Large intestine (tissue), 3 donors: ENCODE measurements around the gene TBC1D17. TPM values are rescaled to one million over a fixed set of nuclear protein-coding genes. Genes with fewer than 3 reads are reported as not detected.

ENCODE experiments used
- DNase-seq, 2 donors: peaks; one replicate each; pipeline versions ENCODE4 v3.0.0 to v3.0.0-alpha.2; 2013
- H3K27ac ChIP-seq: one replicate; pipeline ENCODE4 v1.5.1; 2013; ENCODE audit warnings: low read length
- H3K27me3 ChIP-seq: 2 replicates; pipeline ENCODE4 v1.6.1; 2013; ENCODE audit warnings: low read length; ENCODE audit not compliant: control insufficient read depth, insufficient read depth
- H3K36me3 ChIP-seq: 2 replicates; pipeline ENCODE4 v1.6.1; 2013; ENCODE audit warnings: low read length; ENCODE audit not compliant: control insufficient read depth, insufficient read depth
- H3K4me1 ChIP-seq: one replicate; pipeline ENCODE4 v1.6.1; 2013; ENCODE audit warnings: low read length; ENCODE audit not compliant: control insufficient read depth, insufficient read depth
- H3K4me3 ChIP-seq: one replicate; pipeline ENCODE4 v1.5.1; 2013; ENCODE audit warnings: low read length
- H3K9me3 ChIP-seq: one replicate; pipeline ENCODE4 v1.6.1; 2013; ENCODE audit warnings: mild to moderate bottlenecking, low read depth, low read length, moderate library complexity; ENCODE audit not compliant: control insufficient read depth
- WGBS: methylation state at CpG from one replicate; pipeline ENCODE4 v1.1.5; 2013; ENCODE audit warnings: low lambda C conversion rate; ENCODE audit not compliant: insufficient coverage; 5-methylcytosine and 5-hydroxymethylcytosine counted together
- polyA plus RNA-seq: library from polyadenylated mRNA; unstranded; fragments of 120-200 nt; gene quantifications from one replicate; pipeline ENCODE4 v1.2.1, GENCODE V29; 2013

Gene TBC1D17
- polyA plus RNA-seq, 1 donor: 31.6 TPM

DNA sequence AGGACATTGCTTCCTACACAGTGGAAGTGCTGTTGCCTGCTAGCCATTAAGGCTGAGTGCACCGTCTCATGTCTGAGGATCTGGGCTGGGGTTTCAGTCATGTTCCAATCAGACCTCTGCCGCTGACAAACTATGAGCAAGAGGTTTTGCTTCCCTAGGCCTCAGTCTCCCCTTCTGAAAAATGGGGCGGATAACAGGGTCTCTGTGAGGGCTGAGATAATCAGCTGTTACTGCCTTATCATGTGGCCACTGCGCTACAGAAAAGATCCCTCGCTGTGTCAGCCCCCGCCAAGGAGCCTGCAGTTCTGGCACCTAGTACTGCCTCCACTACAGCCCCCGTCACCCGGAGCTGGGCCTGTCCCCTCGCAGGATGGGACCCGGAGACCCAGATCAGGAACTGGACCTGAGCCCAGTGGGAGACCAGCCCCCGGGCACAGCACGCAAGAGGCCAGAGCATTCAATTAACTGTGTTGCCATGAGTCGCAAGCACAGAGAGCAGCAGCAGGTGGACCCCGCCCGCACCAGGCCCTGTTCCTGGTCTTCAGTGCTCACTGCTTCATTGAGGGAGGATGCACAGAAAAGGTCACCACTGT is 7.1 kb upstream of the TBC1D17 start:
- Histone ChIP-seq H3K27me3 (no peaks in the 10 kb centered on the region), H3K27ac (peak overlapping the region; percentile 82), H3K9me3 (no peaks in the 10 kb centered on the region), H3K4me1 (peaks cover 33% of the 10 kb centered on the region), H3K36me3 (peaks cover 23% of the 10 kb centered on the region), H3K4me3 (peak overlapping the region; percentile 48)
- no peak for DNase-seq
- WGBS: no CpG with 5 or more reads among the region's 15 CpGs

DNA sequence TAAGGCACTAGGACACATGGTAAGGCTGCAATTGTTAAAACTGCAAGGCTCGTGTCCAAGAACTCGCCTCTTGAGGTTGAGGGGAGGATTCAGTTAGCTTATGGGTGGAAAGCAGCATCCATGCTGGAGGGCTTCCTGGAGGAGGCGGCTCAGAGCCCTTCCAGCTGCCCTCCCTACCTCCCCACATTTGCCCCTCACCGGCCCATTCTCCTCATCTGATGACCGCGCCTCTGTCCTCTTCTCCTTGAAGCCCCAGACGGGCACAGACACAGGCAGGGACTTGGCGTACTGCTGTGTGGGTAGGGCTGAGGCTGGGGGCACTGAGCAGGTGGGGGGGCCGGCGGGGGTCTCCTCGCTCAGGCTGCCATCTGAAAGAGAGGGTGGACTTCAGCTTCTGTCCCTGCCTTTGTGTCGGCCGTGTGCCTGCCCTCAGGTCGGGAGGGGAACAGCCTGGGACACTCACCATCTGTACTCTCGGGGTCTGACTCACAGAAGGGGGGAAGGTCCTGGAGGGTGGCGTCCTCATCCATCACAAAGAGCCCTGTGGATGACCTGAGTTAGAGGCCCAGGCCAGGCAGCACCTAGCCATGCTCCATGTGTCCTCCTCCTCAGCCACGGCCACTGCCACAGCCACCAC is 6.0 kb upstream of the TBC1D17 start:
- Histone ChIP-seq H3K27me3 (no peaks in the 10 kb centered on the region), H3K4me3 (no peak overlapping the region), H3K36me3 (peaks cover 23% of the 10 kb centered on the region), H3K27ac (no peak overlapping the region), H3K4me1 (peaks cover 28% of the 10 kb centered on the region), H3K9me3 (peaks cover 4% of the 10 kb centered on the region)
- DNase-seq: no peak
- WGBS: no CpG with 5 or more reads among the region's 17 CpGs

GRCh38 chr19:49872245-49873128 is 5.0 kb upstream of the TBC1D17 start:
- H3K27me3 ChIP-seq: no peaks in the 10 kb centered on the region

DNA sequence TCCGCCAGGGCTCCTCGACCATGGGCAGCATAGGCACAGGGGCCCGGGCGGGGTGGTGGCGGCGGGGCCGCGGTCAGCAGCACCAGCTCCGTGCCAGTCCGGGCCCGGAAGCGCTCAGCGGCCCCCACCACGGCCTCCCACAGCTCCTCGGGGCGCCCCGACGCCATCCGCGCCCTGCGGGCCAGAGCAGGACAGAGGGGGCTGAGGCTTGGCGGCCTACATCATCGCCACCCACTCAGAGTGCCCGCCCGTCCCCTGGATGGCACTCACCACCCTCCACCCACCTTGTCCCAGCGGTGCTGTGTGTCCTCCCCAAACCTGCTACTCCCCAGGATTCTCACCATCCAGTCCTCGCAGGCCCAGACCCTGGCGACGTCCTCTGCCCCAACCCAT is 4.4 kb upstream of the TBC1D17 start:
- Histone ChIP-seq H3K9me3 (peaks cover 4% of the 10 kb centered on the region), H3K4me3 (no peak overlapping the region), H3K36me3 (peaks cover 23% of the 10 kb centered on the region), H3K27me3 (no peaks in the 10 kb centered on the region), H3K27ac (no peak overlapping the region), H3K4me1 (peaks cover 24% of the 10 kb centered on the region)
- WGBS: no CpG with 5 or more reads among the region's 29 CpGs
- no peak for DNase-seq

More at GRCh38 chr19:49872245-49873128, 5.0 kb upstream of the TBC1D17 start:
- H3K27ac ChIP-seq: no peak overlapping the region
- no peak overlapping the region for H3K4me3 ChIP-seq
- H3K4me1 ChIP-seq: peaks cover 26% of the 10 kb centered on the region
- no peak for DNase-seq
- WGBS: no CpG with 5 or more reads among the region's 27 CpGs
- peaks cover 4% of the 10 kb centered on the region for H3K9me3 ChIP-seq
- peaks cover 23% of the 10 kb centered on the region for H3K36me3 ChIP-seq

GRCh38 chr19:49873834-49874233 is 3.7 kb upstream of the TBC1D17 start:
- H3K27me3 ChIP-seq: no peaks in the 10 kb centered on the region
- peaks cover 24% of the 10 kb centered on the region for H3K4me1 ChIP-seq
- no peak overlapping the region for H3K4me3 ChIP-seq
- H3K36me3 ChIP-seq: peaks cover 23% of the 10 kb centered on the region
- no peak for DNase-seq
- 90% methylated on average over 2 of the region's 10 CpGs for WGBS
- peaks cover 4% of the 10 kb centered on the region for H3K9me3 ChIP-seq
- no peak overlapping the region for H3K27ac ChIP-seq

GRCh38 chr19:49874503-49875157 is 2.9 kb upstream of the TBC1D17 start:
- DNase-seq: no peak
- peaks cover 4% of the 10 kb centered on the region for H3K9me3 ChIP-seq
- no peak overlapping the region for H3K4me3 ChIP-seq
- H3K4me1 ChIP-seq: peaks cover 24% of the 10 kb centered on the region
- peaks cover 30% of the 10 kb centered on the region for H3K36me3 ChIP-seq
- H3K27me3 ChIP-seq: no peaks in the 10 kb centered on the region
- H3K27ac ChIP-seq: no peak overlapping the region
- no CpG with 5 or more reads among the region's 11 CpGs for WGBS

DNA sequence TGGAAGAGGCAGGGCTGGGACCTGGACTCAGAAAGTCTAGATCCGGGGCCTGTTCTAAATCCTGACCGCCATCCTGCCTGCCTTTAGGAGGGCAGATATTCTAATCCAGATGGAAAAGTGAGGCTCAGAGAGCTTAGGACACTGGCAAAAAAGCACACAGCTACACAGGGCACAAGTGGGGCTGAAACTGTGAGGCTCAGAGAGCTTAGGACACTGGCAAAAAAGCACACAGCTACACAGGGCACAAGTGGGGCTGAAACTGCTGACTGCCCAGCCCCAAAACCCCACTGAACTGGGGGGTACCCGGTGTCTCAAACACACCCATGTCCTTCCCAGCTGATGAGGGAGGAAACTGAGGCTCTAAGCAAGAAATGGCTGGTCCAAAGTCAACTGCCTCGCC is 2.3 kb upstream of the TBC1D17 start:
- H3K36me3 ChIP-seq: peaks cover 32% of the 10 kb centered on the region
- H3K27ac ChIP-seq: no peak overlapping the region
- no CpG with 5 or more reads among the region's 4 CpGs for WGBS

GRCh38 chr19:49875857-49876421 is 1.6 kb upstream of the TBC1D17 start:
- Histone ChIP-seq H3K9me3 (peaks cover 4% of the 10 kb centered on the region), H3K4me3 (peak overlapping the region; percentile 82), H3K27ac (peak overlapping the region; percentile 99), H3K27me3 (no peaks in the 10 kb centered on the region), H3K4me1 (peaks cover 16% of the 10 kb centered on the region), H3K36me3 (peaks cover 36% of the 10 kb centered on the region)
- DNase-seq: peak in 1 of 2 donors; percentile 67
- no CpG with 5 or more reads among the region's 28 CpGs for WGBS

More for the DNA sequence above, 2.3 kb upstream of the TBC1D17 start:
- Histone ChIP-seq H3K27me3 (no peaks in the 10 kb centered on the region), H3K4me3 (peak overlapping the region; percentile 82), H3K9me3 (peaks cover 4% of the 10 kb centered on the region), H3K4me1 (peaks cover 22% of the 10 kb centered on the region)
- DNase-seq: no peak

GRCh38 chr19:49876422-49877019 is 981 bp upstream of the TBC1D17 start:
- H3K4me3 ChIP-seq: peak overlapping the region; percentile 82
- peak; percentile 99 to 100 for DNase-seq
- no CpG with 5 or more reads among the region's 46 CpGs for WGBS
- peaks cover 16% of the 10 kb centered on the region for H3K4me1 ChIP-seq
- H3K9me3 ChIP-seq: peaks cover 7% of the 10 kb centered on the region
- H3K27ac ChIP-seq: peak overlapping the region; percentile 99
- H3K36me3 ChIP-seq: peaks cover 37% of the 10 kb centered on the region
- H3K27me3 ChIP-seq: no peaks in the 10 kb centered on the region
